ENCODE measurements around the gene GLT6D1.

The GLT6D1 gene

GRCh38 chr9:135586601-135587109 is 52.7 kb downstream of the GLT6D1 start:
- H3K36me3 ChIP-seq (ENCODE audit: control insufficient read depth in 2 of 2, insufficient read depth in 2 of 2, low read length in 2 of 2): no peaks in the 10 kb centered on the region
- no peaks in the 10 kb centered on the region for H3K27me3 ChIP-seq (ENCODE audit: control insufficient read depth in 2 of 2, insufficient read depth in 2 of 2, low read length in 2 of 2)
- no peak overlapping the region for H3K4me3 ChIP-seq (ENCODE audit: low read length in 2 of 2)
- no peak overlapping the region for H3K9ac ChIP-seq (ENCODE audit: low read depth in 1 of 2, low read length in 2 of 2)
- no peaks in the 10 kb centered on the region for H3K9me3 ChIP-seq (ENCODE audit: control insufficient read depth in 2 of 2, low read length in 2 of 2)
- no peak overlapping the region for H3K27ac ChIP-seq (ENCODE audit: low read depth in 2 of 2, low read length in 2 of 2)
- H3K4me1 ChIP-seq (ENCODE audit: control insufficient read depth in 2 of 2, insufficient read depth in 2 of 2, low read length in 2 of 2): no peaks in the 10 kb centered on the region

- Histone ChIP-seq H3K27ac (ENCODE audit: low read depth in 2 of 2, low read length in 2 of 2) (no peak overlapping the region), H3K4me1 (ENCODE audit: control insufficient read depth in 2 of 2, insufficient read depth in 2 of 2, low read length in 2 of 2) (no peaks in the 10 kb centered on the region), H3K9me3 (ENCODE audit: control insufficient read depth in 2 of 2, low read length in 2 of 2) (no peaks in the 10 kb centered on the region), H3K27me3 (ENCODE audit: control insufficient read depth in 2 of 2, insufficient read depth in 2 of 2, low read length in 2 of 2) (no peaks in the 10 kb centered on the region), H3K9ac (ENCODE audit: low read depth in 1 of 2, low read length in 2 of 2) (no peak overlapping the region), H3K36me3 (ENCODE audit: control insufficient read depth in 2 of 2, insufficient read depth in 2 of 2, low read length in 2 of 2) (no peaks in the 10 kb centered on the region), H3K4me3 (ENCODE audit: low read length in 2 of 2) (no peak overlapping the region)
Measured at GRCh38 chr9:135584934-135585333, 54.4 kb downstream of the GLT6D1 start.

GRCh38 chr9:135584371-135584770 is 55.0 kb downstream of the GLT6D1 start:
- H3K27me3 ChIP-seq (ENCODE audit: control insufficient read depth in 2 of 2, insufficient read depth in 2 of 2, low read length in 2 of 2): no peaks in the 10 kb centered on the region
- no peaks in the 10 kb centered on the region for H3K4me1 ChIP-seq (ENCODE audit: control insufficient read depth in 2 of 2, insufficient read depth in 2 of 2, low read length in 2 of 2)
- no peaks in the 10 kb centered on the region for H3K9me3 ChIP-seq (ENCODE audit: control insufficient read depth in 2 of 2, low read length in 2 of 2)
- no peak overlapping the region for H3K27ac ChIP-seq (ENCODE audit: low read depth in 2 of 2, low read length in 2 of 2)
- H3K9ac ChIP-seq (ENCODE audit: low read depth in 1 of 2, low read length in 2 of 2): no peak overlapping the region
- H3K36me3 ChIP-seq (ENCODE audit: control insufficient read depth in 2 of 2, insufficient read depth in 2 of 2, low read length in 2 of 2): no peaks in the 10 kb centered on the region
- H3K4me3 ChIP-seq (ENCODE audit: low read length in 2 of 2): no peak overlapping the region

DNA sequence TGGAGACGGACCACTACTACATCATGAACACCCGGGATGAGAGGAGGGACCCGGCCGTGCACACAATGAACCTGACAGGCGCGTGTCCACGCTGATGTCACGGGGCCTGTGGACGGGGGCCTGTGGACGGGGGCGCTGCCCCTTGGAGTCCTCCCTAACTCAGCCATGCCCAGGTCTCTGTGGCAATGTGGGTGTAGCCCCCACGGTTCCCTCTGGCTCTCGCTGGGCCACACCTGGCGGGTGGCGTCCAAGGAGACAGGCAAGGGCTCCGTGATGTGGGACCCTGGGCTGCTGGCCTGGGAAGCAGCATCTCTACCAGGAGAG is 55.7 kb downstream of the GLT6D1 start:
- H3K9me3 ChIP-seq (ENCODE audit: control insufficient read depth in 2 of 2, low read length in 2 of 2): no peaks in the 10 kb centered on the region
- H3K27me3 ChIP-seq (ENCODE audit: control insufficient read depth in 2 of 2, insufficient read depth in 2 of 2, low read length in 2 of 2): no peaks in the 10 kb centered on the region
- no peaks in the 10 kb centered on the region for H3K36me3 ChIP-seq (ENCODE audit: control insufficient read depth in 2 of 2, insufficient read depth in 2 of 2, low read length in 2 of 2)
- no peaks in the 10 kb centered on the region for H3K4me1 ChIP-seq (ENCODE audit: control insufficient read depth in 2 of 2, insufficient read depth in 2 of 2, low read length in 2 of 2)
- H3K27ac ChIP-seq (ENCODE audit: low read depth in 2 of 2, low read length in 2 of 2): no peak overlapping the region
- H3K4me3 ChIP-seq (ENCODE audit: low read length in 2 of 2): no peak overlapping the region
- H3K9ac ChIP-seq (ENCODE audit: low read depth in 1 of 2, low read length in 2 of 2): no peak overlapping the region

- no peak overlapping the region for H3K9ac ChIP-seq (ENCODE audit: low read depth in 1 of 2, low read length in 2 of 2)
- H3K4me1 ChIP-seq (ENCODE audit: control insufficient read depth in 2 of 2, insufficient read depth in 2 of 2, low read length in 2 of 2): no peaks in the 10 kb centered on the region
- H3K27me3 ChIP-seq (ENCODE audit: control insufficient read depth in 2 of 2, insufficient read depth in 2 of 2, low read length in 2 of 2): no peaks in the 10 kb centered on the region
- H3K4me3 ChIP-seq (ENCODE audit: low read length in 2 of 2): no peak overlapping the region
- H3K27ac ChIP-seq (ENCODE audit: low read depth in 2 of 2, low read length in 2 of 2): no peak overlapping the region
- H3K36me3 ChIP-seq (ENCODE audit: control insufficient read depth in 2 of 2, insufficient read depth in 2 of 2, low read length in 2 of 2): no peaks in the 10 kb centered on the region
- no peaks in the 10 kb centered on the region for H3K9me3 ChIP-seq (ENCODE audit: control insufficient read depth in 2 of 2, low read length in 2 of 2)
Measured at GRCh38 chr9:135582966-135583687, 56.2 kb downstream of the GLT6D1 start.

GRCh38 chr9:135582541-135582940 is 56.8 kb downstream of the GLT6D1 start:
- no peaks in the 10 kb centered on the region for H3K4me1 ChIP-seq (ENCODE audit: control insufficient read depth in 2 of 2, insufficient read depth in 2 of 2, low read length in 2 of 2)

GRCh38 chr9:135581636-135582426 is 57.5 kb downstream of the GLT6D1 start:
- H3K9ac ChIP-seq (ENCODE audit: low read depth in 1 of 2, low read length in 2 of 2): no peak overlapping the region
- H3K36me3 ChIP-seq (ENCODE audit: control insufficient read depth in 2 of 2, insufficient read depth in 2 of 2, low read length in 2 of 2): no peaks in the 10 kb centered on the region
- H3K27me3 ChIP-seq (ENCODE audit: control insufficient read depth in 2 of 2, insufficient read depth in 2 of 2, low read length in 2 of 2): no peaks in the 10 kb centered on the region
- no peak overlapping the region for H3K4me3 ChIP-seq (ENCODE audit: low read length in 2 of 2)
- H3K27ac ChIP-seq (ENCODE audit: low read depth in 2 of 2, low read length in 2 of 2): no peak overlapping the region
- H3K4me1 ChIP-seq (ENCODE audit: control insufficient read depth in 2 of 2, insufficient read depth in 2 of 2, low read length in 2 of 2): no peaks in the 10 kb centered on the region
- H3K9me3 ChIP-seq (ENCODE audit: control insufficient read depth in 2 of 2, low read length in 2 of 2): no peaks in the 10 kb centered on the region

More at GRCh38 chr9:135582541-135582940, 56.8 kb downstream of the GLT6D1 start:
- no peak overlapping the region for H3K27ac ChIP-seq (ENCODE audit: low read depth in 2 of 2, low read length in 2 of 2)
- no peak overlapping the region for H3K4me3 ChIP-seq (ENCODE audit: low read length in 2 of 2)
- H3K27me3 ChIP-seq (ENCODE audit: control insufficient read depth in 2 of 2, insufficient read depth in 2 of 2, low read length in 2 of 2): no peaks in the 10 kb centered on the region
- H3K9ac ChIP-seq (ENCODE audit: low read depth in 1 of 2, low read length in 2 of 2): no peak overlapping the region
- no peaks in the 10 kb centered on the region for H3K9me3 ChIP-seq (ENCODE audit: control insufficient read depth in 2 of 2, low read length in 2 of 2)
- no peaks in the 10 kb centered on the region for H3K36me3 ChIP-seq (ENCODE audit: control insufficient read depth in 2 of 2, insufficient read depth in 2 of 2, low read length in 2 of 2)

DNA sequence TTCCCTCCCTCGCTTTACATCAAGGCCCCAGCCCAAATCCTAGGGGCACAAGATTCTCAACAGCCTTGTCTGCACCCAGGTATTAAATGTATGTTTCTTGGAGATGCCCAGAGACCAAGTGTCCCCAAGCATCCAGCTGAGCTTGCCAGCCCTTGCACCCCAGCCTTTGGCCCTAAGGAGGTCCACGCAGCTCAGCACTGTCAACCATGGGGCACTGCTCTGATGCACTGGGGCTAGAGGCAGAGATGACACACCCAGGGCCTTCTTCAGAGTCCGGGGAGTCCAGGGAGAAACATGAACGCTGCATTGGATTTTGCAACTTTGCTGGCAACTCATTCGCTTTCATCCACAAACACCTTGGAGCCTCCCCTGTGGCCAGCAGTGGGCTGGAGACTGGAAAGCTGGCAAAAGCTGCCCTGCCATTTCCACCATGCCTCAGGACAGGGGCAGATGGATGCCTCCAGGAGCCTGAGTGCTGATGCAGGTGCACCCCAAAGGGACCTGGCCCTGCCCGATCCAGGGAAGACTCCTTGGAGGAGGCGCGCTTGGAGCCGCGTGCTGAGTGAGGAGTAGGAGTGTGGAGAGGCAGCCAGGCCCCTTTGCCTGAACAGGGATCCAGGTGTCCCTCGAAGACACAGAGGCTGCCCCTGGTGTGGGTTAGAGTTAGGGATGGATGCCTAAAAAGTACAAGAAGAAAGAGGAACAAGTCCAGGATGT is 58.5 kb downstream of the GLT6D1 start:
- H3K9ac ChIP-seq (ENCODE audit: low read depth in 1 of 2, low read length in 2 of 2): no peak overlapping the region
- H3K4me1 ChIP-seq (ENCODE audit: control insufficient read depth in 2 of 2, insufficient read depth in 2 of 2, low read length in 2 of 2): no peaks in the 10 kb centered on the region
- no peak overlapping the region for H3K4me3 ChIP-seq (ENCODE audit: low read length in 2 of 2)

GRCh38 chr9:135579889-135580660 is 59.3 kb downstream of the GLT6D1 start:
- Histone ChIP-seq H3K9me3 (ENCODE audit: control insufficient read depth in 2 of 2, low read length in 2 of 2) (no peaks in the 10 kb centered on the region), H3K36me3 (ENCODE audit: control insufficient read depth in 2 of 2, insufficient read depth in 2 of 2, low read length in 2 of 2) (no peaks in the 10 kb centered on the region), H3K27me3 (ENCODE audit: control insufficient read depth in 2 of 2, insufficient read depth in 2 of 2, low read length in 2 of 2) (no peaks in the 10 kb centered on the region), H3K4me3 (ENCODE audit: low read length in 2 of 2) (no peak overlapping the region), H3K4me1 (ENCODE audit: control insufficient read depth in 2 of 2, insufficient read depth in 2 of 2, low read length in 2 of 2) (no peaks in the 10 kb centered on the region), H3K27ac (ENCODE audit: low read depth in 2 of 2, low read length in 2 of 2) (no peak overlapping the region), H3K9ac (ENCODE audit: low read depth in 1 of 2, low read length in 2 of 2) (no peak overlapping the region)

More for the DNA sequence above, 58.5 kb downstream of the GLT6D1 start:
- H3K27ac ChIP-seq (ENCODE audit: low read depth in 2 of 2, low read length in 2 of 2): no peak overlapping the region
- H3K27me3 ChIP-seq (ENCODE audit: control insufficient read depth in 2 of 2, insufficient read depth in 2 of 2, low read length in 2 of 2): no peaks in the 10 kb centered on the region
- no peaks in the 10 kb centered on the region for H3K36me3 ChIP-seq (ENCODE audit: control insufficient read depth in 2 of 2, insufficient read depth in 2 of 2, low read length in 2 of 2)
- H3K9me3 ChIP-seq (ENCODE audit: control insufficient read depth in 2 of 2, low read length in 2 of 2): no peaks in the 10 kb centered on the region
